GM18870 (cell line): Measurements from ENCODE around the gene SLBP.

Source experiments
- ATAC-seq: cut with Tn5 transposase; IDR thresholded peaks from one replicate; pipeline ENCODE4 v1.9.1; 2021; ENCODE audit warnings: moderate library complexity; ENCODE audit not compliant: unreplicated experiment

SLBP gene

GRCh38 chr4:1656132-1656531 is 56.0 kb downstream of the SLBP start:
- no peak for ATAC-seq

- no peak for ATAC-seq
These were observed 56.4 kb downstream of the SLBP start for GRCh38 chr4:1655676-1656075.

- no peak for ATAC-seq
These were observed 57.0 kb downstream of the SLBP start for GRCh38 chr4:1655081-1655480.

GRCh38 chr4:1654216-1654955 is 57.7 kb downstream of the SLBP start:
- ATAC-seq, result no peak

GRCh38 chr4:1653776-1654175 is 58.3 kb downstream of the SLBP start:
- no peak for ATAC-seq

- no peak for ATAC-seq
These were observed 60.0 kb downstream of the SLBP start for GRCh38 chr4:1652088-1652487.

- ATAC-seq, result no peak
These were observed 60.5 kb downstream of the SLBP start for GRCh38 chr4:1651609-1652008.

GRCh38 chr4:1648962-1649361 is 63.2 kb downstream of the SLBP start:
- no peak for ATAC-seq

- no peak for ATAC-seq
These were observed 64.7 kb downstream of the SLBP start for GRCh38 chr4:1647432-1647831.

- ATAC-seq, result no peak
These were observed 65.4 kb downstream of the SLBP start for GRCh38 chr4:1646690-1647089.

- ATAC-seq, result no peak
These were observed 67.0 kb downstream of the SLBP start for GRCh38 chr4:1644891-1645657.

- ATAC-seq, result no peak
These were observed 68.0 kb downstream of the SLBP start for GRCh38 chr4:1643971-1644735.
